ACHN (cell line): ENCODE data around the gene SRPX2.

ENCODE experiments used
- DNase-seq: peaks from one replicate; pipeline ENCODE4 v3.0.0-alpha.2; 2015
- in situ Hi-C: cut with HindIII; loops from 2 replicates; pipeline ENCODE4 v1.10.0; 2017; ENCODE audit warnings: low sequenced_read_pairs, low pct_ligation_motif_present, low pct_unique_long_range_greater_than_20kb

SRPX2 gene

GRCh38 chrX:100643956-100644860 lies at the start of gene SRPX2:
SRPX2 (plus strand) TSS chrX:100644199; CDS start chrX:100646323, 2,124 bp downstream.
- peak; percentile 73 for DNase-seq
- in situ Hi-C loops: no loop called here

GRCh38 chrX:100596601-100597000 lies 47.4 kb upstream of the SRPX2 start:
- in situ Hi-C loops: no loop called here
- DNase-seq: no peak

- DNase-seq: no peak
- in situ Hi-C loops: no loop called here
Measured at GRCh38 chrX:100599456-100599855, 44.5 kb upstream of the SRPX2 start.

- in situ Hi-C loops: no loop called here
- DNase-seq: no peak
Measured at GRCh38 chrX:100600340-100600739, 43.7 kb upstream of the SRPX2 start.

- in situ Hi-C loops: no loop called here
Measured at GRCh38 chrX:100600758-100601157, 43.2 kb upstream of the SRPX2 start.

GRCh38 chrX:100606753-100607152 lies 37.2 kb upstream of the SRPX2 start:
- no peak for DNase-seq

More at GRCh38 chrX:100600758-100601157, 43.2 kb upstream of the SRPX2 start:
- no peak for DNase-seq

GRCh38 chrX:100609591-100609990 lies 34.4 kb upstream of the SRPX2 start:
- in situ Hi-C loops: no loop called here
- no peak for DNase-seq

More at GRCh38 chrX:100606753-100607152, 37.2 kb upstream of the SRPX2 start:
- in situ Hi-C loops: no loop called here

GRCh38 chrX:100611951-100612350 lies 32.0 kb upstream of the SRPX2 start:
- in situ Hi-C loops: no loop called here
- no peak for DNase-seq

- peak; percentile 66 for DNase-seq
- in situ Hi-C loops: no loop called here
Measured at GRCh38 chrX:100615005-100615404, 29.0 kb upstream of the SRPX2 start.

GRCh38 chrX:100623001-100623400 lies 21.0 kb upstream of the SRPX2 start:
- in situ Hi-C loops: no loop called here
- DNase-seq: no peak

- no peak for DNase-seq
- in situ Hi-C loops: no loop called here
Measured at GRCh38 chrX:100625985-100626491, 18.0 kb upstream of the SRPX2 start.

- DNase-seq: no peak
- in situ Hi-C loops: no loop called here
Measured at GRCh38 chrX:100635040-100635439, 9.0 kb upstream of the SRPX2 start.

GRCh38 chrX:100635989-100636320 lies 8.0 kb upstream of the SRPX2 start:
- in situ Hi-C loops: no loop called here
- DNase-seq: no peak

GRCh38 chrX:100636321-100636991 lies 7.5 kb upstream of the SRPX2 start, which contains the start of gene TSPAN6:
TSPAN6 (minus strand) TSS chrX:100636806; CDS start chrX:100636694, 112 bp downstream.
- in situ Hi-C loops: no loop called here
- DNase-seq: peak; percentile 82

- DNase-seq: no peak
- in situ Hi-C loops: no loop called here
Measured at GRCh38 chrX:100642290-100642689, 1.7 kb upstream of the SRPX2 start.

- in situ Hi-C loops: no loop called here
- no peak for DNase-seq
Measured at GRCh38 chrX:100643212-100643611, 787 bp upstream of the SRPX2 start.

- no peak for DNase-seq
- in situ Hi-C loops: no loop called here
Measured at GRCh38 chrX:100645106-100645505, 1.1 kb downstream of the SRPX2 start.

- in situ Hi-C loops: no loop called here
- DNase-seq: no peak
Measured at GRCh38 chrX:100647095-100647494, 3.1 kb downstream of the SRPX2 start.

- in situ Hi-C loops: no loop called here
- DNase-seq: no peak
Measured at GRCh38 chrX:100647739-100648138, 3.7 kb downstream of the SRPX2 start.
